ENCODE measurements around the gene OLR1. TPM values are rescaled to one million over a fixed set of nuclear protein-coding genes. Genes with fewer than 3 reads are reported as not detected.
"Not testable (repeated sequence)": the region's sequence is repeated elsewhere in the genome, so short reads cannot be mapped to it uniquely, and the experiment has no call there.

Gene OLR1
- total RNA-seq: 10 to 100 TPM in 2 of 4 donors, under 1 TPM in 1, not detected in 1; 0.19 to 51.2 (median 35.1) TPM

DNA sequence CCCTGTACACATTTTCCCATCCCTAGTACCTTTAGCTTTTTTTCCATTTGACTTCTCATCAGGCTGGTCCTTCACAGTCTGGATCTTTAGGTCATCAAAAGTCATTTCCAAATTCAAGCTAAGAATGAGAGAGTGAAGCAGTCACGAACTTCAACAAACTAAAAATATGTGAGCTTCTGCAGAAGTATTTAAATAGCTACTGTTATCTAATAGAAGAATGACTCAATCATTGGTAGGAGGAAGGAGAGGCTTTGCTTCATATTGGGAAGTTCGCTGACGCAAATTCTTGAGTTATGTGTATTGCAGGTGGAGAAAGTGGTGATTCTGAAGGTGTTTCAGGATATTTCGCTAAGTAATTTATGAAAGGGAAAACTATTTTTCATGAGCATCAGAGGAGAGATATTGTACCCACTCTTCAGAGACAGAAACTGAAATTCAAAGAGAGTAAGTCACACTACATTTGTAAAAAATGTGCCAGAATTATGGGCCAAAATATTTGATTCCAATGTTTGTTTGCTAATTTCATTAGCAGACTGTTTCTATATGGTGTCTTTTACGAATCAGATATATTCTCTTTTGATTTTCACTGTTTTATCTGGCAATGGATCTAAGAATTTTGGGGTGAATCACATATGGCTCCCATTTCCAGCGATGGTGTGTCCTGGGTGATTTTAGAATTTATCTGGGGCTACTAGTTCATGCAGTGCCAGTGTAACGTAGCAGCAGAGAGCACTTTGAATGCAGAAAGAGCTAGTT, at the start of gene OLR1:
Gene OLR1 (minus strand): TSS at position 160 of the 756 bp plus-strand sequence. CDS start 55 bp downstream, at position 105.
- no peak for DNase-seq (ENCODE audit: low spot score)
- TF ChIP-seq, protein P1, sequence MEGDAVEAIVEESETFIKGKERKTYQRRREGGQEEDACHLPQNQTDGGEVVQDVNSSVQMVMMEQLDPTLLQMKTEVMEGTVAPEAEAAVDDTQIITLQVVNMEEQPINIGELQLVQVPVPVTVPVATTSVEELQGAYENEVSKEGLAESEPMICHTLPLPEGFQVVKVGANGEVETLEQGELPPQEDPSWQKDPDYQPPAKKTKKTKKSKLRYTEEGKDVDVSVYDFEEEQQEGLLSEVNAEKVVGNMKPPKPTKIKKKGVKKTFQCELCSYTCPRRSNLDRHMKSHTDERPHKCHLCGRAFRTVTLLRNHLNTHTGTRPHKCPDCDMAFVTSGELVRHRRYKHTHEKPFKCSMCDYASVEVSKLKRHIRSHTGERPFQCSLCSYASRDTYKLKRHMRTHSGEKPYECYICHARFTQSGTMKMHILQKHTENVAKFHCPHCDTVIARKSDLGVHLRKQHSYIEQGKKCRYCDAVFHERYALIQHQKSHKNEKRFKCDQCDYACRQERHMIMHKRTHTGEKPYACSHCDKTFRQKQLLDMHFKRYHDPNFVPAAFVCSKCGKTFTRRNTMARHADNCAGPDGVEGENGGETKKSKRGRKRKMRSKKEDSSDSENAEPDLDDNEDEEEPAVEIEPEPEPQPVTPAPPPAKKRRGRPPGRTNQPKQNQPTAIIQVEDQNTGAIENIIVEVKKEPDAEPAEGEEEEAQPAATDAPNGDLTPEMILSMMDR (IDR thresholded peaks at IDR 0.05): no peak
- peak; percentile 88 for ATAC-seq (ENCODE audit: low FRiP score)

GRCh38 chr12:10220398-10221077, 48.6 kb upstream of the OLR1 start:
- DNase-seq (ENCODE audit: low spot score): peak; percentile 55
- ATAC-seq (ENCODE audit: low FRiP score): peak; percentile 95
- TF ChIP-seq, protein P1 (IDR thresholded peaks at IDR 0.05): no peak

GRCh38 chr12:10218021-10218420, 46.1 kb upstream of the OLR1 start:
- no peak for DNase-seq (ENCODE audit: low spot score)
- no peak for ATAC-seq (ENCODE audit: low FRiP score)
- TF ChIP-seq, protein P1 (IDR thresholded peaks at IDR 0.05): no peak

- not testable (repeated sequence) for ATAC-seq (ENCODE audit: low FRiP score); DNase-seq (ENCODE audit: low spot score)
Measured at GRCh38 chr12:10215946-10216345, 44.0 kb upstream of the OLR1 start.

GRCh38 chr12:10215436-10215835, 43.5 kb upstream of the OLR1 start:
- TF ChIP-seq, protein P1 (IDR thresholded peaks at IDR 0.05): no peak
- DNase-seq (ENCODE audit: low spot score) (no peak), ATAC-seq (ENCODE audit: low FRiP score) (no peak)

- TF ChIP-seq, protein P1 (IDR thresholded peaks at IDR 0.05): no peak
- DNase-seq (ENCODE audit: low spot score): no peak
- no peak for ATAC-seq (ENCODE audit: low FRiP score)
Measured at GRCh38 chr12:10214895-10215267, 42.9 kb upstream of the OLR1 start.

GRCh38 chr12:10214136-10214894, 42.4 kb upstream of the OLR1 start:
- DNase-seq (ENCODE audit: low spot score): no peak
- TF ChIP-seq, protein P1 (IDR thresholded peaks at IDR 0.05): no peak
- ATAC-seq (ENCODE audit: low FRiP score): no peak

All from omental fat pad (tissue), 4 donors.